ENCODE results near the gene SGIP1.
"Not testable (repeated sequence)": the region's sequence is repeated elsewhere in the genome, so short reads cannot be mapped to it uniquely, and the experiment has no call there.

The SGIP1 gene

GRCh38 chr1:66731170-66731865 is 197.4 kb downstream of the SGIP1 start:
- Histone ChIP-seq H3K36me3 (replicated peaks; ENCODE audit: insufficient read depth, low read length) (no peaks in the 10 kb centered on the region), H3K4me3 (ENCODE audit: low read length) (no peak overlapping the region), H3K27me3 (replicated peaks; ENCODE audit: insufficient read depth, low read length) (no peaks in the 10 kb centered on the region), H3K4me2 (ENCODE audit: low read depth, low read length) (no peak overlapping the region), H3K4me1 (ENCODE audit: low read length) (peaks cover 43% of the 10 kb centered on the region), H3K9me3 (replicated peaks; ENCODE audit: insufficient read depth, low read length) (no peaks in the 10 kb centered on the region), H3K27ac (ENCODE audit: low read length) (no peak overlapping the region), H3K9ac (ENCODE audit: low read length) (no peak overlapping the region), H3K9me2 (replicated peaks; ENCODE audit: insufficient read depth, low read length) (no peaks in the 10 kb centered on the region), H3F3A (ENCODE audit: insufficient read depth, low read length) (peaks cover 16% of the 10 kb centered on the region), H2AFZ (ENCODE audit: low read length) (no peak overlapping the region), H3K79me2 (ENCODE audit: low read length) (no peaks in the 10 kb centered on the region), H4K20me1 (ENCODE audit: insufficient read depth, low read length) (no peaks in the 10 kb centered on the region)
- no peak for TF ChIP-seq CTCF (IDR thresholded peaks at IDR 0.05; ENCODE audit: low read length)
- TF ChIP-seq EZH2 (optimal IDR thresholded peaks at IDR 0.05; ENCODE audit: low read depth, low read length) = no peak
- TF ChIP-seq EZH2phosphoT487 (IDR thresholded peaks at IDR 0.05; ENCODE audit: low read length) = no peak
- DNase-seq = peak; percentile 15

- TF ChIP-seq EZH2 (optimal IDR thresholded peaks at IDR 0.05; ENCODE audit: low read depth, low read length) = no peak
- TF ChIP-seq CTCF (IDR thresholded peaks at IDR 0.05; ENCODE audit: low read length) = no peak
- no peak for TF ChIP-seq EZH2phosphoT487 (IDR thresholded peaks at IDR 0.05; ENCODE audit: low read length)
- Histone ChIP-seq H3K4me1 (ENCODE audit: low read length) (peaks cover 31% of the 10 kb centered on the region), H3K27ac (ENCODE audit: low read length) (peak overlapping the region; percentile 53; the same call in 1 of the 2 replicates), H3K9ac (ENCODE audit: low read length) (peak overlapping the region; percentile 11; the same call in 1 of the 2 replicates), H3K27me3 (replicated peaks; ENCODE audit: insufficient read depth, low read length) (no peaks in the 10 kb centered on the region), H4K20me1 (ENCODE audit: insufficient read depth, low read length) (no peaks in the 10 kb centered on the region), H3K4me3 (ENCODE audit: low read length) (no peak overlapping the region; the same call in 1 of the 2 replicates), H3K9me3 (replicated peaks; ENCODE audit: insufficient read depth, low read length) (no peaks in the 10 kb centered on the region), H3K36me3 (replicated peaks; ENCODE audit: insufficient read depth, low read length) (no peaks in the 10 kb centered on the region), H3K4me2 (ENCODE audit: low read depth, low read length) (peak overlapping the region; percentile 41), H3K79me2 (ENCODE audit: low read length) (no peaks in the 10 kb centered on the region), H3K9me2 (replicated peaks; ENCODE audit: insufficient read depth, low read length) (no peaks in the 10 kb centered on the region), H2AFZ (ENCODE audit: low read length) (peak overlapping the region; percentile 61; the same call in 1 of the 2 replicates), H3F3A (ENCODE audit: insufficient read depth, low read length) (peaks cover 12% of the 10 kb centered on the region; the same call in 1 of the 2 replicates)
- peak; percentile 79 for DNase-seq
These were observed 198.6 kb downstream of the SGIP1 start for GRCh38 chr1:66732407-66733166.

- Histone ChIP-seq H4K20me1 (ENCODE audit: insufficient read depth, low read length) (no peaks in the 10 kb centered on the region), H3K4me2 (ENCODE audit: low read depth, low read length) (peak overlapping the region; percentile 41), H3K9me3 (replicated peaks; ENCODE audit: insufficient read depth, low read length) (no peaks in the 10 kb centered on the region), H3K79me2 (ENCODE audit: low read length) (no peaks in the 10 kb centered on the region), H2AFZ (ENCODE audit: low read length) (peak overlapping the region; percentile 61), H3K9me2 (replicated peaks; ENCODE audit: insufficient read depth, low read length) (no peaks in the 10 kb centered on the region), H3K27me3 (replicated peaks; ENCODE audit: insufficient read depth, low read length) (no peaks in the 10 kb centered on the region), H3K4me3 (ENCODE audit: low read length) (no peak overlapping the region; the same call in 1 of the 2 replicates), H3F3A (ENCODE audit: insufficient read depth, low read length) (peaks cover 12% of the 10 kb centered on the region; the same call in 1 of the 2 replicates), H3K36me3 (replicated peaks; ENCODE audit: insufficient read depth, low read length) (no peaks in the 10 kb centered on the region), H3K27ac (ENCODE audit: low read length) (peak overlapping the region; percentile 53; the same call in 1 of the 2 replicates), H3K4me1 (ENCODE audit: low read length) (peaks cover 31% of the 10 kb centered on the region), H3K9ac (ENCODE audit: low read length) (peak overlapping the region; percentile 11; the same call in 1 of the 2 replicates)
- TF ChIP-seq CTCF (IDR thresholded peaks at IDR 0.05; ENCODE audit: low read length) = peak; percentile 67
- no peak for TF ChIP-seq EZH2 (optimal IDR thresholded peaks at IDR 0.05; ENCODE audit: low read depth, low read length)
- TF ChIP-seq EZH2phosphoT487 (IDR thresholded peaks at IDR 0.05; ENCODE audit: low read length) = no peak
- DNase-seq = peak; percentile 70
These were observed 199.5 kb downstream of the SGIP1 start for GRCh38 chr1:66733348-66734017.

GRCh38 chr1:66734531-66734930 is 200.6 kb downstream of the SGIP1 start:
- not testable (repeated sequence) for H3K4me2 ChIP-seq (ENCODE audit: low read depth, low read length); H3K9me3 ChIP-seq (replicated peaks; ENCODE audit: insufficient read depth, low read length); H3K9ac ChIP-seq (ENCODE audit: low read length); H3K27me3 ChIP-seq (replicated peaks; ENCODE audit: insufficient read depth, low read length); H3K9me2 ChIP-seq (replicated peaks; ENCODE audit: insufficient read depth, low read length); H3K79me2 ChIP-seq (ENCODE audit: low read length); H3K27ac ChIP-seq (ENCODE audit: low read length); H4K20me1 ChIP-seq (ENCODE audit: insufficient read depth, low read length); H2AFZ ChIP-seq (ENCODE audit: low read length); H3K4me3 ChIP-seq (ENCODE audit: low read length); H3K36me3 ChIP-seq (replicated peaks; ENCODE audit: insufficient read depth, low read length); DNase-seq
- peaks cover 38% of the 10 kb centered on the region for H3K4me1 ChIP-seq (ENCODE audit: low read length)
- peaks cover 12% of the 10 kb centered on the region; the same call in 1 of the 2 replicates for H3F3A ChIP-seq (ENCODE audit: insufficient read depth, low read length)
